Testis (tissue), 3 donors: ENCODE measurements around the gene CARD14. TPM values are rescaled to one million over a fixed set of nuclear protein-coding genes. Genes with fewer than 3 reads are reported as not detected.

Experiments
- DNase-seq: peaks from one replicate; pipeline ENCODE4 v3.0.0-alpha.2; 2019
- H3K27ac ChIP-seq, 2 donors: fragments of 200-600 bp; sonication (generic); one replicate each; pipeline ENCODE4 v1.5.1; 2019
- H3K27me3 ChIP-seq: fragments of 200-600 bp; sonication (generic); one replicate; pipeline ENCODE4 v1.5.1; 2019
- H3K36me3 ChIP-seq: fragments of 200-600 bp; sonication (generic); one replicate; pipeline ENCODE4 v1.5.1; 2017; ENCODE audit warnings: low read depth; ENCODE audit errors: missing control alignments
- H3K4me1 ChIP-seq: fragments of 200-600 bp; sonication (generic); one replicate; pipeline ENCODE4 v1.5.1; 2019
- H3K4me3 ChIP-seq, 2 donors: fragments of 200-600 bp; sonication (generic); one replicate each; pipeline ENCODE4 v1.5.1; 2017 to 2019
- H3K9me3 ChIP-seq: fragments of 200-600 bp; sonication (generic); one replicate; pipeline ENCODE4 v1.5.1; 2017
- POLR2A ChIP-seq: fragments of 450-650 bp; IDR thresholded peaks from one replicate; pipeline ENCODE4 v1.6.1; 2017; ENCODE audit warnings: antibody characterized with exemption, mild to moderate bottlenecking, moderate library complexity
- WGBS, 2 donors: methylation state at CpG; one replicate each; pipeline ENCODE4 v1.1.5; 2018; 5-methylcytosine and 5-hydroxymethylcytosine counted together
- intact Hi-C: fragments of 100-400 bp; cut with DNase I; formaldehyde crosslinking; loops from one replicate; pipeline ENCODE4 v1.15.1; 2023; ENCODE audit warnings: low total_unique reads
- polyA plus RNA-seq: library from polyadenylated mRNA; stranded (reverse); fragments of 350-450 nt; fragmentation: Illumina TruSeq; extraction: RNeasy Lipid Tissue Mini Kit (QIAGEN cat#74804); gene quantifications from one replicate; pipeline ENCODE4 v1.2.3, GENCODE V29; 2014; ENCODE audit warnings: low read depth, low replicate concordance; ENCODE audit not compliant: insufficient read depth
- total RNA-seq, 2 donors: library from RNA; depleted of rRNA; stranded (reverse); fragments of >200 nt; gene quantifications; one replicate each; pipeline ENCODE4 v1.2.3, GENCODE V29; 2016
- TF ChIP-seq, protein P1 (sequence below), 3 experiments: fragments of 450-650 bp in 2 of 3; fragments of 200-600 bp in 1 of 3; sonication (generic) in 1 of 3; IDR thresholded peaks; one replicate each; pipeline ENCODE4 v1.5.1; 2016 to 2019; ENCODE audit warnings: antibody characterized with exemption in 3 of 3, mild to moderate bottlenecking in 2 of 3, moderate library complexity in 1 of 3

Gene CARD14
- total and polyA plus RNA-seq, 3 donors from 2014 or later, result 2.1 to 6.1 (median 3.5) TPM

DNA sequence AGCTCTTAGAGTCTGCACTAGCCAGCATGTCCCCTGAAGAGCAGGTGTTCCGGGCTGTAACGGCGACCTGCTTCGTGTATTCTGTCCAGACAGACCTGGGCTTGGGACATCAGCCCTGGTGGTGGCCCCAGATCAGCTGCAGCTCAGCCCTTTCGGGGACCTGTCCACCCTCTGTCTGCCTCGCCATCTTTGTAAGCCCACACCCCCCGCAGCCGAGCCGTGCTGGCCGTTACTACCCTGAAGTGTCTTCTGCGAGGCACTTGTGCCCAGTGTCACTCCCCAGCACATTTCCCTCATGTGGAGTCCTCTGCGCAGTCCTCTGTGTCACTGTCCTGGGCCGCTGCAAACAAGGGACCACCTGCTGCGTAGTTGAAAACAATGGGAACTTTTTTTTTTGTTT, 10.4 kb downstream of the CARD14 start:
- 87 to 91% methylated on average over 6 to 14 of the region's 14 CpGs for WGBS, 2 donors
- H3K36me3 ChIP-seq, result no peaks in the 10 kb centered on the region
- intact Hi-C loops, result no loop called here
- DNase-seq, result no peak
- no peaks in the 10 kb centered on the region for H3K9me3 ChIP-seq
- no peaks in the 10 kb centered on the region for H3K4me1 ChIP-seq
- no peak overlapping the region for H3K27ac ChIP-seq
- no peaks in the 10 kb centered on the region for H3K27me3 ChIP-seq
- TF ChIP-seq POLR2A, result no peak
- TF ChIP-seq, protein P1, sequence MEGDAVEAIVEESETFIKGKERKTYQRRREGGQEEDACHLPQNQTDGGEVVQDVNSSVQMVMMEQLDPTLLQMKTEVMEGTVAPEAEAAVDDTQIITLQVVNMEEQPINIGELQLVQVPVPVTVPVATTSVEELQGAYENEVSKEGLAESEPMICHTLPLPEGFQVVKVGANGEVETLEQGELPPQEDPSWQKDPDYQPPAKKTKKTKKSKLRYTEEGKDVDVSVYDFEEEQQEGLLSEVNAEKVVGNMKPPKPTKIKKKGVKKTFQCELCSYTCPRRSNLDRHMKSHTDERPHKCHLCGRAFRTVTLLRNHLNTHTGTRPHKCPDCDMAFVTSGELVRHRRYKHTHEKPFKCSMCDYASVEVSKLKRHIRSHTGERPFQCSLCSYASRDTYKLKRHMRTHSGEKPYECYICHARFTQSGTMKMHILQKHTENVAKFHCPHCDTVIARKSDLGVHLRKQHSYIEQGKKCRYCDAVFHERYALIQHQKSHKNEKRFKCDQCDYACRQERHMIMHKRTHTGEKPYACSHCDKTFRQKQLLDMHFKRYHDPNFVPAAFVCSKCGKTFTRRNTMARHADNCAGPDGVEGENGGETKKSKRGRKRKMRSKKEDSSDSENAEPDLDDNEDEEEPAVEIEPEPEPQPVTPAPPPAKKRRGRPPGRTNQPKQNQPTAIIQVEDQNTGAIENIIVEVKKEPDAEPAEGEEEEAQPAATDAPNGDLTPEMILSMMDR (IDR thresholded peaks at IDR 0.05), result no peak
- H3K4me3 ChIP-seq, result no peak overlapping the region

DNA sequence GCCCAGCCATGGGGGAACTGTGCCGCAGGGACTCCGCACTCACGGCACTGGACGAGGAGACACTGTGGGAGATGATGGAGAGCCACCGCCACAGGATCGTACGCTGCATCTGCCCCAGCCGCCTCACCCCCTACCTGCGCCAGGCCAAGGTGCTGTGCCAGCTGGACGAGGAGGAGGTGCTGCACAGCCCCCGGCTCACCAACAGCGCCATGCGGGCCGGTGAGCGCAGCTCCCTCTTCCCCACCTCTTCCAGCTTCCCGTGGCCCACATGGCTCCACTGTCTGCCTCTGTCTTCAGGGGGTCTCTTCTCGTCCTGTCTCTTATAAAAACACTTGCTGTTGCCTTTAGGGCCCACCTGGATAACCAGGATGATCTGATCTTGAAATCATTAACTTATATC, 11.6 kb downstream of the CARD14 start:
- TF ChIP-seq POLR2A, result no peak
- TF ChIP-seq, protein P1 (IDR thresholded peaks at IDR 0.05), result no peak
- H3K36me3 ChIP-seq, result no peaks in the 10 kb centered on the region
- H3K27ac ChIP-seq, result no peak overlapping the region
- intact Hi-C loops, result no loop called here
- H3K27me3 ChIP-seq, result no peaks in the 10 kb centered on the region
- H3K4me1 ChIP-seq, result no peaks in the 10 kb centered on the region
- H3K9me3 ChIP-seq, result no peaks in the 10 kb centered on the region
- no peak for DNase-seq
- 89 to 94% methylated on average over 13 to 17 of the region's 17 CpGs for WGBS, 2 donors
- no peak overlapping the region for H3K4me3 ChIP-seq

DNA sequence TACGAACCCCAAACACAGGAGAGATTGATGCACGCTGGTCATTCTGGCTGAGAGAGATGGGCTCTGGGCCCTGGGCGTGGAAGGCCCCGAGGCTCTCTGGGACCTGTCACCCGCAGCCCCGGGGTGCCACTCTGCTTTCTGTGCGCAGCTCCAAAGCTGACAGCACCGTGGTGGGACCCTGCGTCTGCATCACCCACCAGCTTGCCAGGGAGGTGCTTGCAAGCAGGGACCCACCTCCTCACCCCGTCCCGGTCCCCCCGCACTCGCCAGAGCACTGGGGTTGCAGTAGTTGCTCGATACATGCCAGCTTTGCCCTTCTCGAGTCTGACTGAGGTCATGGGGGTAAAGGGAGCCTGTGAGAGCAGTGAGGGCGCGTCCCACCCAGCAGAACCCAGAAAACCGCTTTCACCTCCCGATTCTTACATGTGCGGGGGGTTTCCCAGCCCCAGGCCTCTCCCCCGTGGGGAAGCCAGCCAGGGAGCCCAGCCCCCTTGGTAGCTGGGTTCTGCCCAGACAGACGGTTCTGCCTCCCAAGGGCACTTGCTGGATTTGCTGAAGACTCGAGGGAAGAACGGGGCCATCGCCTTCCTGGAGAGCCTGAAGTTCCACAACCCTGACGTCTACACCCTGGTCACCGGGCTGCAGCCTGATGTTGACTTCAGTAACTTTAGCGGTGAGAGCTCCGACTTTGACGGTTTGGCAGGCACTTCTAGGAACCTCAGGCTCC, 12.5 kb downstream of the CARD14 start:
- WGBS, 2 donors, result 89 to 91% methylated on average over 19 to 29 of the region's 30 CpGs
- H3K9me3 ChIP-seq, result no peaks in the 10 kb centered on the region
- intact Hi-C loops, result no loop called here
- H3K4me3 ChIP-seq, result no peak overlapping the region
- no peak overlapping the region for H3K27ac ChIP-seq
- H3K27me3 ChIP-seq, result no peaks in the 10 kb centered on the region
- TF ChIP-seq, protein P1 (IDR thresholded peaks at IDR 0.05), result no peak
- no peak for TF ChIP-seq POLR2A
- no peaks in the 10 kb centered on the region for H3K4me1 ChIP-seq
- DNase-seq, result no peak
- no peaks in the 10 kb centered on the region for H3K36me3 ChIP-seq

DNA sequence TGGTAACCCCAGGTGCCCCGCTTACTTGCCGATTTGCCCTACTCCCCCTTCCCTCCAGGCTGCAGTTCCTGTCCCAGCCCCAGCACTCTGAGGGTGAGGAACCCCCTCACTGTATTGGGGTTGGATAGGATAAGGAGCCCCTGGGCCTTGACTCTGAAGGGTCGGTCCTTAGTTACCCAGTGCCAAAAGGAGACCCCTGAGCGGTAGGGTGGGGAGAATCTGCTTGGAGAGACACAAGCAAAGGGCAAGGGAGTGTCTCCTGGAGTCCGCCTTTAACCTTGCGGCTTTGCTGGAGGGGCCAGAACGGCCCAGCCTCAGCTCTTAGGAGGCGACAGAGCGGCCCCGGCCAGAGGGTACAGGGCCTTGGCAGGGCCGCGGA, 13.0 kb downstream of the CARD14 start:
- Histone ChIP-seq H3K4me1 (peaks cover 2% of the 10 kb centered on the region), H3K4me3 (no peak overlapping the region), H3K36me3 (no peaks in the 10 kb centered on the region), H3K27ac (no peak overlapping the region), H3K27me3 (no peaks in the 10 kb centered on the region), H3K9me3 (no peaks in the 10 kb centered on the region)
- TF ChIP-seq POLR2A, result no peak
- TF ChIP-seq, protein P1 (IDR thresholded peaks at IDR 0.05), result no peak
- DNase-seq, result no peak
- intact Hi-C loops, result no loop called here
- WGBS, 2 donors, result 92 to 97% methylated on average over 10 to 12 of the region's 12 CpGs
